H9 (cell line): ENCODE data around the gene MRPL28. TPM values are rescaled to one million over a fixed set of nuclear protein-coding genes. Genes with fewer than 3 reads are reported as not detected.

Source experiments
- DNase-seq: peaks from one replicate; pipeline ENCODE4 v3.0.0-alpha.2; 2017
- H2AFZ ChIP-seq: one replicate; pipeline ENCODE4 v1.6.1; 2013; ENCODE audit warnings: mild to moderate bottlenecking, low read length, control low read depth, moderate library complexity
- H2AK5ac ChIP-seq: 2 replicates; pipeline ENCODE4 v1.6.1; 2013; ENCODE audit warnings: low read length, control low read depth, mixed read lengths; ENCODE audit not compliant: insufficient read length
- H2BK120ac ChIP-seq: one replicate; pipeline ENCODE4 v1.6.1; 2013; ENCODE audit warnings: low read depth, mild to moderate bottlenecking, low read length, control low read depth, inconsistent platforms; ENCODE audit not compliant: poor library complexity, severe bottlenecking
- H2BK12ac ChIP-seq: 2 replicates; pipeline ENCODE4 v1.6.1; 2013; ENCODE audit warnings: low read length, control low read depth, mixed read lengths, low read depth; ENCODE audit not compliant: insufficient read length
- H2BK15ac ChIP-seq: 2 replicates; pipeline ENCODE4 v1.6.1; 2013; ENCODE audit warnings: low read depth, low read length, control low read depth
- H2BK20ac ChIP-seq: one replicate; pipeline ENCODE4 v1.6.1; 2013; ENCODE audit warnings: low read depth, mild to moderate bottlenecking, low read length, control low read depth, inconsistent platforms; ENCODE audit not compliant: poor library complexity, severe bottlenecking
- H2BK5ac ChIP-seq: 2 replicates; pipeline ENCODE4 v1.6.1; 2013; ENCODE audit warnings: low read length, control low read depth, mixed read lengths; ENCODE audit not compliant: insufficient read length
- H3K14ac ChIP-seq: 2 replicates; pipeline ENCODE4 v1.6.1; 2013; ENCODE audit warnings: low read length, control low read depth; ENCODE audit not compliant: insufficient read depth
- H3K18ac ChIP-seq: 2 replicates; pipeline ENCODE4 v1.6.1; 2013; ENCODE audit warnings: low read depth, mild to moderate bottlenecking, mixed read lengths, low read length, control low read depth; ENCODE audit not compliant: insufficient read length
- H3K23ac ChIP-seq: 2 replicates; pipeline ENCODE4 v1.6.1; 2013; ENCODE audit warnings: low read length, control low read depth, mixed read lengths, low read depth; ENCODE audit not compliant: insufficient read length
- H3K23me2 ChIP-seq: 2 replicates; pipeline ENCODE4 v1.6.1; 2013; ENCODE audit warnings: low read depth, mild to moderate bottlenecking, mixed read lengths, low read length, control low read depth; ENCODE audit not compliant: insufficient read length, poor library complexity, severe bottlenecking
- H3K27ac ChIP-seq: 2 replicates; pipeline ENCODE4 v1.5.1; 2013; ENCODE audit warnings: low read length, control low read depth, mixed read lengths, low read depth; ENCODE audit not compliant: insufficient read length
- H3K27me3 ChIP-seq: 2 replicates; pipeline ENCODE4 v1.6.1; 2013; ENCODE audit warnings: low read length, control low read depth, inconsistent platforms; ENCODE audit not compliant: insufficient read depth
- H3K4ac ChIP-seq: 2 replicates; pipeline ENCODE4 v1.6.1; 2013; ENCODE audit warnings: low read depth, mild to moderate bottlenecking, control low read depth, inconsistent platforms, low read length, moderate library complexity
- H3K4me1 ChIP-seq: 2 replicates; pipeline ENCODE4 v1.6.1; 2013; ENCODE audit warnings: low read length, control low read depth, inconsistent platforms; ENCODE audit not compliant: insufficient read depth
- H3K4me2 ChIP-seq: 2 replicates; pipeline ENCODE4 v1.6.1; 2013; ENCODE audit warnings: low read length, control low read depth, mixed read lengths; ENCODE audit not compliant: insufficient read length, insufficient read depth
- H3K56ac ChIP-seq: 2 replicates; pipeline ENCODE4 v1.6.1; 2013; ENCODE audit warnings: low read depth, mild to moderate bottlenecking, mixed read lengths, low read length, control low read depth; ENCODE audit not compliant: insufficient read length
- H3K79me1 ChIP-seq: 2 replicates; pipeline ENCODE4 v1.6.1; 2013; ENCODE audit warnings: low read depth, mild to moderate bottlenecking, moderate library complexity, low read length, control low read depth, inconsistent platforms; ENCODE audit not compliant: insufficient read depth, poor library complexity, severe bottlenecking
- H3K79me2 ChIP-seq: 2 replicates; pipeline ENCODE4 v1.6.1; 2013; ENCODE audit warnings: low read length, control low read depth, inconsistent platforms; ENCODE audit not compliant: insufficient read depth
- H3K9ac ChIP-seq: 2 replicates; pipeline ENCODE4 v1.6.1; 2013; ENCODE audit warnings: low read length, control low read depth, mixed read lengths; ENCODE audit not compliant: insufficient read length; ENCODE audit errors: extremely low read depth
- H3K9me3 ChIP-seq: one replicate; pipeline ENCODE4 v1.6.1; 2013; ENCODE audit warnings: low read depth, low read length, inconsistent platforms; ENCODE audit not compliant: control insufficient read depth
- H3T11ph ChIP-seq: one replicate; pipeline ENCODE4 v1.6.1; 2013; ENCODE audit warnings: mild to moderate bottlenecking, low read length, control low read depth, inconsistent platforms
- H4K20me1 ChIP-seq: one replicate; pipeline ENCODE4 v1.6.1; 2013; ENCODE audit not compliant: control insufficient read depth, insufficient read length, insufficient read depth
- H4K5ac ChIP-seq: 2 replicates; pipeline ENCODE4 v1.6.1; 2013; ENCODE audit warnings: low read depth, mild to moderate bottlenecking, mixed read lengths, low read length, control low read depth; ENCODE audit not compliant: insufficient read length
- H4K8ac ChIP-seq: replicated peaks from 2 replicates; pipeline ENCODE4 v1.6.1; 2013; ENCODE audit warnings: low read length, control low read depth, mixed read lengths, low read depth; ENCODE audit not compliant: insufficient read length
- H4K91ac ChIP-seq: 2 replicates; pipeline ENCODE4 v1.6.1; 2013; ENCODE audit warnings: low read depth, mild to moderate bottlenecking, moderate library complexity, mixed read lengths, low read length, control low read depth; ENCODE audit not compliant: insufficient read length
- H3K27ac Mint-ChIP-seq, 3 experiments: 2 replicates in 2 of 3; 3 replicates in 1 of 3; pipeline ENCODE4 v1.8.0; 2020 to 2021; ENCODE audit warnings: mixed read lengths in 3 of 3, mild to moderate bottlenecking in 1 of 3, moderate library complexity in 1 of 3
- H3K27me3 Mint-ChIP-seq: 2 replicates; pipeline ENCODE4 v1.8.0; 2021; ENCODE audit warnings: low read depth, mild to moderate bottlenecking, moderate library complexity, mixed read lengths
- H3K36me3 Mint-ChIP-seq, 3 experiments: 2 replicates in 2 of 3; 3 replicates in 1 of 3; pipeline ENCODE4 v1.8.0; 2020 to 2021; ENCODE audit warnings: low read depth in 3 of 3, mixed read lengths in 3 of 3; ENCODE audit not compliant: insufficient read depth in 1 of 3
- H3K4me1 Mint-ChIP-seq, 2 experiments: 2 replicates each; pipeline ENCODE4 v1.8.0; 2020; ENCODE audit warnings: mixed read lengths in 2 of 2
- H3K4me3 Mint-ChIP-seq, 2 experiments: 2 replicates in 1 of 2; 3 replicates in 1 of 2; pipeline ENCODE4 v1.8.0; 2020 to 2021; ENCODE audit warnings: mild to moderate bottlenecking in 2 of 2, mixed read lengths in 2 of 2, moderate library complexity in 1 of 2
- H3K9me3 Mint-ChIP-seq, 2 experiments: 2 replicates in 1 of 2; 3 replicates in 1 of 2; pipeline ENCODE4 v1.8.0; 2020; ENCODE audit warnings: mild to moderate bottlenecking in 2 of 2, mixed read lengths in 2 of 2, moderate library complexity in 1 of 2
- CTCF ChIP-seq: fragments of 200-600 bp; sonication (generic); conservative IDR thresholded peaks from 3 replicates; pipeline ENCODE4 v1.8.0; 2021; ENCODE audit warnings: antibody characterized with exemption, mild to moderate bottlenecking
- WGBS: extraction: QIAGEN DNeasy Blood & Tissue Kit; methylation state at CpG from one replicate; pipeline ENCODE4 v1.1.7; 2013; ENCODE audit warnings: missing lambda C conversion rate, low lambda C conversion rate, mixed read lengths; ENCODE audit not compliant: insufficient read length; ENCODE audit errors: extremely low coverage; 5-methylcytosine and 5-hydroxymethylcytosine counted together
- total RNA-seq: library from RNA; stranded (reverse); gene quantifications from 2 replicates; pipeline ENCODE4 v1.2.1, GENCODE V29; 2021

MRPL28 gene
- total RNA-seq, 1 experiment from 2014 or later, result 154 TPM

DNA sequence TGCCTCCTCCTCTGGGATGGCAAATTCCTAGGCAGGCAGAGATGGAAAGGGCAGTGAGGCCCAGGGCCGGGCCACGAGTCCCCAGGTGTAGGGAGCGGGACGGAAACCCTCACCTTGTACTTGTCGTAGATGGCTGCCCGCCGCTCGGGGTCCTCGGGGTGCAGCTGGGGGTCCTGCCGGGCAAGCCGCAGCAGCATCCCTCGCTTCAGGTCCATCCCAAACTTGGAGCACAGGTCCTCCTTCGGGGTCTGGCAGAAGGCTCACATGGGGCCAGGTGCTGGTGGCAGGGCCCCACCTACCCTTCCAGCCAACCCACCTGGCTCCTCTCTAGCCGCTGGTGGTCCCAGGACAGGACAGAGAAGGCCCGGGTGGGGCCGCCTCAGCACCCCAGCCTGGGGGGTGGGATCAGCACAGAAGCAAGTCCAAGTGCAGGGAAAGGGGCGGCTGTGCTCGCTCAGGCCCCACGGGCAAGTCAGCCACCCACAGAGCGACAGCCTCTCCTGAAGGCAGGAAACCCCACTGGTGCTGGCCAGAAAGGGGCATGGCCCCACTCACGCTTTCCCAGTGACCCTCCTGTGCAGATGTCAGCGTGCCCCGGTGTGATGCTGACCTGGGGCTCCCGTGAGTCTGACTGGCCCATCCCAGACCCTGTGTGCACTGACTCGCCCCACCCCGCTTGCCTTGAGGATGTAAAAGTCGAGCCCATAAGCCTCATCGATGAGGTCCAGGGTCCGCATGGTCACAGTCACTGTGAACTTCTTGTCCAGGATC is 1.8 kb downstream of the MRPL28 start:
- no peak overlapping the region for H2BK20ac ChIP-seq
- no peak overlapping the region for H2BK120ac ChIP-seq
- peaks cover 9 to 14% of the 10 kb centered on the region in 2 experiments for H3K4me1 Mint-ChIP-seq
- no peaks in the 10 kb centered on the region for H3K9me3 Mint-ChIP-seq
- no peak overlapping the region for H2BK12ac ChIP-seq
- H2BK15ac ChIP-seq, result no peak overlapping the region
- H3K79me2 ChIP-seq, result no peaks in the 10 kb centered on the region
- WGBS, result no CpG with 5 or more reads among the region's 29 CpGs
- H3K56ac ChIP-seq, result no peak overlapping the region
- no peaks in the 10 kb centered on the region for H3K27me3 ChIP-seq
- no peak overlapping the region for H3K4ac ChIP-seq
- no peak overlapping the region for H2AK5ac ChIP-seq
- no peaks in the 10 kb centered on the region for H3K79me1 ChIP-seq
- H3K9ac ChIP-seq, result no peak overlapping the region
- H3K27me3 Mint-ChIP-seq, result peaks cover 3% of the 10 kb centered on the region
- H3K18ac ChIP-seq, result no peak overlapping the region
- no peak for TF ChIP-seq CTCF
- no peak overlapping the region for H3K23ac ChIP-seq
- H3K9me3 ChIP-seq, result no peaks in the 10 kb centered on the region
- H3K4me1 ChIP-seq, result no peaks in the 10 kb centered on the region
- no peak overlapping the region for H4K8ac ChIP-seq
- no peak overlapping the region for H2AFZ ChIP-seq
- no peak overlapping the region for H2BK5ac ChIP-seq
- no peak overlapping the region for H3K4me2 ChIP-seq
- H3K27ac Mint-ChIP-seq, result no peak overlapping the region
- no peak overlapping the region for H4K5ac ChIP-seq
- H3K27ac ChIP-seq, result no peak overlapping the region
- H3K14ac ChIP-seq, result no peak overlapping the region
- H3T11ph ChIP-seq, result no peak overlapping the region
- H3K23me2 ChIP-seq, result no peaks in the 10 kb centered on the region
- no peaks in the 10 kb centered on the region for H4K20me1 ChIP-seq
- no peak overlapping the region; a peak in 1 of 5 replicates for H3K4me3 Mint-ChIP-seq
- H3K36me3 Mint-ChIP-seq, result peaks cover 6 to 48% (median 37%) of the 10 kb centered on the region in 3 experiments
- H4K91ac ChIP-seq, result no peak overlapping the region
- no peak for DNase-seq
